ENCODE results near the gene EIF4E2.

- TF ChIP-seq POLR2A (IDR thresholded peaks at IDR 0.05) (no peak), POLR2AphosphoS5 (IDR thresholded peaks at IDR 0.05) (no peak)
- TF ChIP-seq, protein P1, sequence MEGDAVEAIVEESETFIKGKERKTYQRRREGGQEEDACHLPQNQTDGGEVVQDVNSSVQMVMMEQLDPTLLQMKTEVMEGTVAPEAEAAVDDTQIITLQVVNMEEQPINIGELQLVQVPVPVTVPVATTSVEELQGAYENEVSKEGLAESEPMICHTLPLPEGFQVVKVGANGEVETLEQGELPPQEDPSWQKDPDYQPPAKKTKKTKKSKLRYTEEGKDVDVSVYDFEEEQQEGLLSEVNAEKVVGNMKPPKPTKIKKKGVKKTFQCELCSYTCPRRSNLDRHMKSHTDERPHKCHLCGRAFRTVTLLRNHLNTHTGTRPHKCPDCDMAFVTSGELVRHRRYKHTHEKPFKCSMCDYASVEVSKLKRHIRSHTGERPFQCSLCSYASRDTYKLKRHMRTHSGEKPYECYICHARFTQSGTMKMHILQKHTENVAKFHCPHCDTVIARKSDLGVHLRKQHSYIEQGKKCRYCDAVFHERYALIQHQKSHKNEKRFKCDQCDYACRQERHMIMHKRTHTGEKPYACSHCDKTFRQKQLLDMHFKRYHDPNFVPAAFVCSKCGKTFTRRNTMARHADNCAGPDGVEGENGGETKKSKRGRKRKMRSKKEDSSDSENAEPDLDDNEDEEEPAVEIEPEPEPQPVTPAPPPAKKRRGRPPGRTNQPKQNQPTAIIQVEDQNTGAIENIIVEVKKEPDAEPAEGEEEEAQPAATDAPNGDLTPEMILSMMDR (IDR thresholded peaks at IDR 0.05 in 8 of 11, conservative IDR thresholded peaks at IDR 0.05 in 3 of 11) = no peak
Measured at GRCh38 chr2:232610081-232610480, 59.6 kb downstream of the EIF4E2 start.

All from spleen (tissue), 7 donors.